Activated CD8-positive, alpha-beta memory T cell treated with anti-CD3 and anti-CD28 coated beads for 48 hours (primary cell): Measurements from ENCODE around the gene PSG3.
"Not testable (repeated sequence)": the region's sequence is repeated elsewhere in the genome, so short reads cannot be mapped to it uniquely, and the experiment has no call there.

Experiments
- DNase-seq, 3 experiments: peaks; one replicate each; pipeline ENCODE4 v3.0.0-alpha.2; 2020; ENCODE audit warnings: low read depth in 2 of 3, low spot score in 2 of 3

PSG3 gene

GRCh38 chr19:42740381-42740780 is at the start of gene PSG3:
PSG3 (minus strand) TSS chr19:42740481; CDS start chr19:42740384, 97 bp downstream.
- not testable (repeated sequence) for DNase-seq

- not testable (repeated sequence) for DNase-seq
Observed at GRCh38 chr19:42788766-42789165, 48.5 kb upstream of the PSG3 start.

DNA sequence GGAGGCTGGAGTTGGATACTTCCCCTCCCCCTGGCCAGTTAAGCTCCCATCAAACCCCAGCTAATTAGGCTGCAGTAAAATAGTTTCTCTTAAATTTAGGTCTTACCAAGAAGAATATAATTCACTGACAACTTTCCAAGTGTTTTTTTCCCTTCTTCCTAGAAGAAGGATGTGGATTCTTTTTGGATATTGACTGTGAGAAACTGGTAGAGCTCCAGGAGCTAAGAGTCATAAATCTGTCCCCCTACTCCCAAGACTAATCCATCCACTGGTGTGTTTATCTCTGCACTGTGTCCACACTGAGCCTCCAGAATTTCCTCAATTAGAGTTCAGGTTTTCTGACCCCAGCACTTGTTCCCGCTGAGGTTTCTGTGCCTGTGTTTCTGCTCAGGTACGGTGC is 47.5 kb upstream of the PSG3 start:
- DNase-seq = not testable (repeated sequence)

GRCh38 chr19:42776750-42777612 is 36.7 kb upstream of the PSG3 start:
- peak in 2 of 3 experiments; percentile 10 to 13 for DNase-seq

DNA sequence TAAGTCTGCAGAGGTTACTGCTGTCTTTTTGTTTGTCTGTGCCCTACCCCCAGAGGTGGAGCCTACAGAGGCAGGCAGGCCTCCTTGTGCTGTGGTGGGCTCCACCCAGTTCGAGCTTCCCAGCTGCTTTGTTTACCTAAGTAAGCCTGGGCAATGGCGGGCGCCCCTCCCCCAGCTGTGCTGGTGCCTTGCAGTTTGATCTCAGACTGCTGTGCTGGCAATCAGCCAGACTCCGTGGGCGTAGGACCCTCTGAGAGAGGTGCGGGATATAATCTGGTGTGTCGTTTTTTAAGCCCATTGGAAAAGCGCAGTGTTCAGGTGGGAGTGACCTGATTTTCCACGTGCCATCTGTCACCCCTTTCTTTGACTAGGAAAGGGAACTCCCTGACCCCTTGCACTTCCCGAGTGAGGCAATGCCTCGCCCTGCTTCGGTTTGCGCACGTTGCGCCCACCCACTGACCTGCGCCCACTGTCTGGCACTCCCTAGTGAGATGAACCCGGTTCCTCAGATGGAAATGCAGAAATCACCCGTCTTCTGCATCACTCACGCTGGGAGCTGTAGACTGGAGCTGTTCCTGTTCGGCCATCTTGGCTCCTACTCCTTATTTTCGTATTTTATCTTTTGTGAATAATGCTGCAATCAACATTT is 34.4 kb upstream of the PSG3 start:
- DNase-seq = not testable (repeated sequence)

GRCh38 chr19:42767319-42767718 is 27.0 kb upstream of the PSG3 start:
- DNase-seq = not testable (repeated sequence)

DNA sequence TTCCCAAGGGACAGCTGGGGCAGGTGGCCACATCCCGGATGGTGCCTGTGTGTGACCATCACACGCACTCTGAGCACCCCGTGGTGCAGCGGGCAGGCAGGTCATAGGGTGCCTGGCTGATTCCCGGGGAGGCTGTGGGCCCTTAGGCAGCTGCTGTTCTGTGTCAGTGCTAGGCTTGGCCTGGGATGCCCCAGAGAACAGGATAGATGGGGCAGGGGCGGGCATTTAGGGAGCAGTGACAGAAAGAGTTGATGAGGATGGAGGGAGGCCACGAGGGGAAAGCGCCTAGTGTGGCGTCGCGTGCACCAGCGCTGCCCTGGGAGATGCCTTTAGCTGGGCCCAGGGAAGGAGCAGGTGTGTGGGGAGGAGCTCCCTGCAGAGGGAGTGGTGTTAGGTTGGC is 26.6 kb upstream of the PSG3 start:
- not testable (repeated sequence) for DNase-seq

DNA sequence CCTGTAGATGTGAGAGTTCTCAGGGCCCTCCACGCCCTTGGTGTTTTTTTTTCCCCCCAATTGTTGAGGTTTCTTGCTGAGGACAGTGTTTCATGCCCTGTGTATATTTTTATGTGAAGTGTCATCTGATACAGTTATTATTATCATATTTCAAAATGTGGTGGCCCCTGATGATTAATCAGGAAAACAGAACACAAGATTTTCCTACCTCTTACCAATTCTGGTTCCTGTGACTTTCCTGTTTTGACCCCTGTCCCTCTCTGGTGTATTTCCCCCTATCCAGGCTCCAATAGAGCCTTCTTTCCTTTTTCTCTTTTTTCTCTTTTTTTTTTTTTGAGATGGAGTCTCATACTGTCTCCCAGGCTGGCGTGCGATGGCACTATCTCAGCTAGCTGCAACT is 24.6 kb upstream of the PSG3 start:
- no peak for DNase-seq

- DNase-seq = no peak
Observed at GRCh38 chr19:42762789-42763188, 22.5 kb upstream of the PSG3 start.

- DNase-seq = not testable (repeated sequence)
Observed at GRCh38 chr19:42761924-42762295, 21.6 kb upstream of the PSG3 start.

- not testable (repeated sequence) for DNase-seq
Observed at GRCh38 chr19:42760954-42761923, 21.0 kb upstream of the PSG3 start.

DNA sequence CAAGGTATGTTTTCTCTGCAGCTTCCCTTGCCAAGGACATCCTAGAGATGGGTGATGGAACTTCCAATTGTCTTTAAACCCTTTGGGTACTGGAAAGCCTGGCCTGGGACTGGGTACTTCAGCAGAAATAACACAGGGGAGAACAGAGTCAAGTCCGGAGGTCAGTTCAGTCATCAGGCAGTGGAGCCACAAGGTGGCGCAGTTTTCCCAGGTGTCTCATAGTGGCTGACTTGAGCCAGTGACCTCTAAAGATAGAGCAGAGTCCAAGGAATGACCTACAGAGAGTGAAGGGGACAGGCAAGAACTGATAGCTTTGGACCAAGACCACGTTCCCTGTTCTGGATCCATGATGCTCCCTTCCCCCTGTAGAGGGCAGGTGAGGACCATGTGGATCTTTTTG is 18.4 kb upstream of the PSG3 start:
- DNase-seq = not testable (repeated sequence)

DNA sequence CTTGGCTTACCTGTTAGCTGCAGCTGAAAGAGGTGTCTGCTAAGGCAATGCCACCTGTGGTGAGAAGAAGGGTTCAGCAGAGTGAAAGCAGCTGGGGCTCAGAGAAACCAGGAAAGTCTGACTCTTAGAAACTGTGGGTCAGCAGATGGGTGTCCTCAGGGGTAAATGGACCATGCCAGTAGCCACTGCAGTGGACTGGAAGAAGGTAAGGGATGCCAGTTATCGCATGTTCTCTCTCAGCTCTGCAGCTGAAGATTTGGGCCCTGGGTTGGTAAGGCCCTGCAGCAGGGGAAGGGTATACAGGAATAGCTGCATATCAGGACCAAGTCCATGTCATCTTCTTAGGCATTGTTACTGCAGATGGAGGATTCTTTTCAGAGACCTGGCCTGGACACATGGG is 12.0 kb upstream of the PSG3 start:
- DNase-seq = not testable (repeated sequence)

DNA sequence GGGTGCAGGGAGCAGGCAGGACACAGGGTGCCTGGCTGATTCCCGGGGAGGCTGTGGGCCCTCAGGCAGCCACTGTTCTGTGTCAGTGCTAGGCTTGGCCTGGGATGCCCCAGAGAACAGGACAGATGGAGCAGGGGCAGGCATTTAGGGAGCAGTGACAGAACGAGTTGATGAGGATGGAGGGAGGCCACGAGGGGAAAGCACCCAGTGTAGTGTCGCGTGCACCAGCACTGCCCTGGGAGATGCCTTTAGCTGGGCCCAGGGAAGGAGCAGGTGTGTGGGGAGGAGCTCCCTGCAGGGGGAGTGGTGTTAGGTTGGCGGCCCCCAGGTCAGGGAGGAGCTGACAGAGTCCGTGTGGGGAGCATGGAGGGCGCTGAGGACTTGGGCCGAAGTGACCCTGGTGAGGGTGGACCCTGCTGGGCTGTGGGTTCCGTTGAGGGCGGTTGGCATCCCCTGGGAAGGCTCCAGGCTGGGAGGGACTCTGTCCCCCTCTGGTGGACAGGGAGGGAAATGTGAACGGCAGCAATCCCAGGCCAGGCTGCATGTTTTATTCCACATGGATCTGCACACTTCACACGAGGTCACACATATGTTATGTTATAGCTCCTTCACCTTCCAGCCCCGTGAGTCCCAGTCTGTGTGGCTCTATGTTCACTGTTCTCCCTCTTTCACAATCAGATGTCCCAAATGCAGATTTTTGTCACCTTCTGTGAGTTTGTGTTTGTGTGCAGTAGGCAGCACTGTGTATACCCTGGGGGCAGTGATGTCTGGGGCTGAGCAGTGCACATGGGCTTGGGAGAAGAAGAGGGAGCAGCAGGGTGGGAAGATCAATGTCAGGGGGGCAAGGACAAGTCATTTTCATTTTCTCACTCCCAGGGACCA is 1.7 kb upstream of the PSG3 start:
- DNase-seq = not testable (repeated sequence)

GRCh38 chr19:42737581-42738011 is 2.7 kb downstream of the PSG3 start:
- DNase-seq = not testable (repeated sequence)

DNA sequence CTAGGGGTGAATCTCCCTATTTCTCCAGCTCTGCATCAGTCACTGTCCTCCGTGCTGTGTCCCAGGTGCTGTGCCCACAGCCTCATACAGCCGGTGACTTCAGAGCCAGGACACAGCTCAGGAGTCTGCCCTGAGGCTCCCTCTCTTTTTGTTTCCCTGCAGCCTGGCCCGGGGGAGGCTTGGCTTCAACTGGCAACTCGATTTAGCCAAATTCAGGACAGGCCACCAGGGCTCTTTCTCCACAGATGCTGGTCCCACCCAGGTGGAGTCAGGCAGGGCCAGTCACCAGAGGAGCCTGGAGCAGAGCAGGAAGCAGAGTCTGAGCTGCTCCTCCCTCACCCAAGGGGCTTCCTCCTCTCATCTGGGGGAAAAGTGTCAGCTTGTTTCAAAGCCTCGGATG is 11.9 kb downstream of the PSG3 start:
- DNase-seq = not testable (repeated sequence)

GRCh38 chr19:42714000-42714399 is 26.3 kb downstream of the PSG3 start:
- DNase-seq = not testable (repeated sequence)

- DNase-seq = not testable (repeated sequence)
Observed at GRCh38 chr19:42712753-42713152, 27.5 kb downstream of the PSG3 start.

DNA sequence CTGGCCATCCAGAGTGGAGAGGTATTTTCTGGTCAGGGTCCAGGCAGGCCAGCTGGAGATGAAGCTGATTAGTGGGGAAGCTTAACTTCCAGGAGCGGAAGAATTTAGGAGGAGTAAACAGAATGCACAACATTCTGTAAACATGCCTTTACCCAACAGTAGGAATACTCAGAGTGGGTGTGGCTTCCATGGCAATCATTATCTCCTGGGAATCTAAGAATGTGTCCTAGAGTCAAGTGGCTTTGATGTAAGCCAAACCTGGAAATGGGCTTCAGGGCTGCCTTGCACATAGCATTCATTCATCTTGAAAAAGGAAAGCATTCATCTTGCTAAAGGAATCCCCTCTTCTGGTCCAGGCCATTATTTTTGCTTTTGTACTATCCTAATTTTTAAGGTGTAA is 29.3 kb downstream of the PSG3 start:
- DNase-seq = not testable (repeated sequence)

GRCh38 chr19:42697884-42698283 is 42.4 kb downstream of the PSG3 start:
- DNase-seq = no peak
